HG03575 (cell line): ENCODE results near the gene CBX5.
"Not testable (repeated sequence)": the region's sequence is repeated elsewhere in the genome, so short reads cannot be mapped to it uniquely, and the experiment has no call there.

Experiments
- ATAC-seq: cut with Tn5 transposase; IDR thresholded peaks from one replicate; pipeline ENCODE4 v1.9.1; 2021; ENCODE audit not compliant: unreplicated experiment, insufficient number of reproducible peaks, low FRiP score; ENCODE audit errors: extremely low read depth

CBX5 gene

GRCh38 chr12:54279632-54280467 lies at the start of gene CBX5:
TSS of gene CBX5 (minus strand) at chr12:54280122. CDS start at chr12:54257650, 22,472 bp downstream.
- ATAC-seq = peak; percentile 63

- no peak for ATAC-seq
Observed at GRCh38 chr12:54328595-54329337, 48.8 kb upstream of the CBX5 start.

- not testable (repeated sequence) for ATAC-seq
Observed at GRCh38 chr12:54325442-54326109, 45.7 kb upstream of the CBX5 start.

GRCh38 chr12:54324617-54325441 lies 44.9 kb upstream of the CBX5 start, which contains the start of gene COPZ1:
TSS of gene COPZ1 (plus strand) at chr12:54325131. CDS start at chr12:54325164, 33 bp downstream.
- ATAC-seq = peak; percentile 92

GRCh38 chr12:54321363-54321762 lies 41.4 kb upstream of the CBX5 start:
- no peak for ATAC-seq

GRCh38 chr12:54312309-54312708 lies 32.4 kb upstream of the CBX5 start:
- ATAC-seq = not testable (repeated sequence)

- ATAC-seq = no peak
Observed at GRCh38 chr12:54311051-54311450, 31.1 kb upstream of the CBX5 start.

GRCh38 chr12:54306925-54307741 lies 27.2 kb upstream of the CBX5 start:
- ATAC-seq = no peak

- no peak for ATAC-seq
Observed at GRCh38 chr12:54304187-54304810, 24.4 kb upstream of the CBX5 start.

- no peak for ATAC-seq
Observed at GRCh38 chr12:54303640-54304039, 23.7 kb upstream of the CBX5 start.

- ATAC-seq = no peak
Observed at GRCh38 chr12:54301428-54302048, 21.6 kb upstream of the CBX5 start.

- no peak for ATAC-seq
Observed at GRCh38 chr12:54300732-54301427, 21.0 kb upstream of the CBX5 start, which contains the start of gene NFE2. TSS of gene NFE2 (minus strand) at chr12:54301015. CDS start at chr12:54295248, 5,767 bp downstream.

- ATAC-seq = no peak
Observed at GRCh38 chr12:54300225-54300731, 20.4 kb upstream of the CBX5 start.

GRCh38 chr12:54299515-54300224 lies 19.7 kb upstream of the CBX5 start:
- ATAC-seq = no peak

- ATAC-seq = no peak
Observed at GRCh38 chr12:54298904-54299303, 19.0 kb upstream of the CBX5 start.
